ENCODE measurements around the gene ANO1.
"Not testable (repeated sequence)": the region's sequence is repeated elsewhere in the genome, so short reads cannot be mapped to it uniquely, and the experiment has no call there.

The ANO1 gene

GRCh38 chr11:70078095-70078780 is at the start of gene ANO1:
ANO1 (plus strand) TSS chr11:70078317; CDS start chr11:70078607, 290 bp downstream.
- no peak for DNase-seq

GRCh38 chr11:70029115-70029860 is 48.8 kb upstream of the ANO1 start:
- no peak for DNase-seq

DNA sequence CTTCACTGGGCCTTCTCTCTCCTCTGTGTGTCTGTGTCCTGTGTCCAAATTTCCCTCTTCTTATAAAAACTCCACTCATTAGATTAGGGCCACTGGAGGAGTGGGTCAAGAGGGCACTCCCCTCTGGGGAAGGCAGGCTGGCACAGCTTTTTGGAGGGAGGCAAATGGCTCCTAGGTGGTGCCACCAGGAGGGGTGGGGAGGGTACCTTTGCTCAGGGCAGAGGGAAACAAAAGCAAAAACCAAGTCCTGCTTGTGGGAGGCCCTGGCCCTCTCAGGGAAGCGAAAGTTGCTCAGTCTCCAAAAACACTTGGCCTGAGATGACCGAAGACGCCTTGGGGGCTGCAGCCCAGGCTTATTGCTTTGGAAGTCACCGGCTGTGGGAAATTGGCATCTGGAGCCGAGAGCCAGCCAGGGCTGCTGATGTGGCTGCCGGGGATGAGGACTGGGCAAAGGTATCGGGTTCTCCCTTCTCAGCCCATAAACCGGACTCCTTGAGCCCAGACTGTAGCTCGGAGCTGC is 48.2 kb upstream of the ANO1 start:
- no peak for DNase-seq

- DNase-seq, result no peak
Observed at GRCh38 chr11:70030412-70030811, 47.7 kb upstream of the ANO1 start.

DNA sequence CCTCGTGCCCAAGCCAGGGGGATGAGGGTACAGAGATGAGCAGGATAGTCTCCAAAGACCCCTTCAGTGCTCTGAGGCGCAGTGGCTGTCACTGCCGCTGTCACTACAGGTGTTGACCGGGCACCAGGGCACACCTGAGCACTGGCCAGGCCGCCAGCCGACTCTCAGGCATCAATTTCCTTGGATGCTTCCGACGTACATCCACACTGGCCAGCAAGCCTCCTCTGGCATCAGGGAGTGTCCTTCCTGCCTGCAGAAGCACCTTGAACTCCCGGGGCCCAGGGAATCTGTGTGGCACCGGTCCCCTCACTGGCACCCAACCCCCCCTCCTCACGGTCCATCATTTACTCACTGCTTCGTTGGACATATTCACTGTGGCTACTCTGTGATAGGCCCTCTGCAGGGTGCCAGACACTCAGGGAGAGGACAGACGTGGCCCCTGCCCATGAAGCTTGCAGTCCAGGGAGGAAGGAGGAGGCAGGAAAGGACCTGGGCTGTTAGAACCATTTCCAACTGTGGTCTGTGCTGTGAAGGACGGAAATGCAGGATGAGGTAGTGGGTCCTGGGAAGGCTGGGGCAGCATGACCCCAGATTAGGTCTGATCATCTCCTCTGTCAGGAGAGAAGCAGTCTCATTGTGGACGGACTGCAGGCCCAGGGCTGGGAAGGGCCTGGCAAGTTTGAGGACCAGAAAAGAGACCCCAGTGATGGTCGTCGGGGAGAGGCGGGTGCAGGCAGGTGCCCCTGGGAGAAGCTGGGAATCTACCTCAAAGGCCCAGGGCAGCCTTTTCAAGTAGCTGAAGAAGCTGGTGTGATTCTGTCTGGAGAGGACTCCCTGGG is 46.3 kb upstream of the ANO1 start:
- DNase-seq, result no peak

- DNase-seq, result no peak
Observed at GRCh38 chr11:70032470-70032795, 45.7 kb upstream of the ANO1 start.

DNA sequence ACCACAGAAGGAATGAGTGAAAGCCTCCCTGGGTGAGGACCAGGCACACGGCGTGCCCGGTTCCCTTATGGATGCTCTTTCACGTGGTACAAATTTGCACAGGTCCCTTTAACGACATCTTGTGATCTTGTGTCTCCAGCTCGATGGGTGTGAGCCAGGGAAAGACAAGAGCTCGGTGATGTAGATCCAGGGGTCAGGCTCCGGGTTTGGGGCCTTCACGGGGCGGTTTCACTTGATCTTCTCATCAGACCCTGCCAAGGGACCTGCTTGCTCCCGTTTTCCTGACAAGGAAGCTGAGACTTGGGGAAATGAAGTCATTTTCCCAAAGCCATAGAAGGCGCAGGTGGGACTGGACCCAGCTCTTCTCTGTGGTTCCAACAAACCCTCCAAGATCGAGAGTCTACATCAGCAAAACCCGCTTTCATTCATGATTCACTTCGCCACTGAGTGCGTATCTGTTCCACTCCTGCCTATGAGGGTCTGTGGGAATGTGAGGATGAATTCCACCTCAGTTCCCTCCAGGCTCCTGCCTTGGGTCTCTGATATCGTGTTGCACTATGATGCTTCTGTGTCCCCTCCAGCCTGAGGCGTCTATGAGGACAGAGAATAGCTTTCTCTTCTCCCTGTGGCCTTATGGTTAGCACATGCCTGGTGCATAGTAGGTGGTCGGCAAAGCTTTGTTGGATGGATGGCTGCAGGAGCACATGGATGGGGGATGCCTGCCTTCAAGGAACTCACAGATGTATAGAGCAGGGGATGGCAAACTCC is 45.0 kb upstream of the ANO1 start:
- no peak for DNase-seq

DNA sequence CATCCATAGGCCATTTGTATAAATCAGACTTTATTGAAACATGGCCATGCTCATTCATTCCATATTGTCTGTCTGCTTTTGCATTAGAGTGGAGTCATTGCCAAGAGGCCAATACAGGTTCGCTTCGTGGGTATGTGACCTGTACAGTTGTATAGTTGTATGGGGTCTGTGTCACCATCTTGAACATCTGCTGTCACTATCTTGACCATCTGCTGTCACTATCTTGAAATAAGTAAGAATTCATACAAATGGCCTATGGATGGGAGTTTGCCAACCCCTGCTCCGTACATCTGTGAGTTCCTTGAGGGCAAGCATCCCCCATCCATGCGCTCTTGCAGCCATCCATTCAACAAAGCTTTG is 44.4 kb upstream of the ANO1 start:
- DNase-seq, result no peak

- DNase-seq, result no peak
Observed at GRCh38 chr11:70034740-70035365, 43.3 kb upstream of the ANO1 start.

DNA sequence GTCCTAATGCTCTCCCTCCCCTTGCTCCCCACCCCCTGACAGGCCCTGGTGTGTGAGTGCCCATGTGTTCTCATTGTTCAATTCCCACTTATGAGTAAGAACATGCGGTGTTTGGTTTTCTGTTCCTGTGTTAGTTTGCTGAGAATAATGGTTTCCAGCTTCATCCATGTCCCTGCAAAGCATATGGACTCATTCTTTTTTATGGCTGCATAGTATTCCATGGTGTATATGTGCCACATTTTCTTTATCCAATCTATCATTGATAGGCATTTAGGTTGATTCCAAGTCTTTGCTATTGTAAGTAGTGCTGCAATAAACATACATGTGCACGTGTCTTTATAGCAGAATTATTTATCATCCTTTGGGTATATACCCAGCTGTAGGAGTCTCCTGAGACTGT is 42.5 kb upstream of the ANO1 start:
- not testable (repeated sequence) for DNase-seq

GRCh38 chr11:70036971-70037882 is 40.9 kb upstream of the ANO1 start:
- no peak for DNase-seq

GRCh38 chr11:70038034-70038834 is 39.9 kb upstream of the ANO1 start:
- no peak for DNase-seq

DNA sequence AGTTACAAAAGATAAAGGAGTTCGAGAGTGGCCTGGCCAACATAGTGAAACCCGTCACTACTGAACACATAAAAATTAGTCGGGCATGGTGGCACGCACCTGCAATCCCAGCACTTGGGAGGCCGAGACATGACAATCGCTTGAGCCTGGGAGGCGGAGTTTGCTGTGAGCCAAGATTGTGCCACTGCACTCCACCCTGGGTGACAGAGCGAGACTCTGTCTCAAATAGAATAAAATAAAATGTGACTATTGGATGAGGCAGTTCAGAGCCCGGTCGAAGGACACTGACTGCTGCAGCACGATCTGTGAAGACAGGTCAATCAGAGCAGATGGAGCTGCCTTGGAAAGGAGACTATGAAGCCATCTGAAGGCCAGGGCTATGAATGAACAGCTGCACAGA is 37.7 kb upstream of the ANO1 start:
- no peak for DNase-seq

GRCh38 chr11:70040869-70041501 is 37.1 kb upstream of the ANO1 start:
- DNase-seq, result no peak

GRCh38 chr11:70043482-70043881 is 34.6 kb upstream of the ANO1 start:
- DNase-seq, result no peak

DNA sequence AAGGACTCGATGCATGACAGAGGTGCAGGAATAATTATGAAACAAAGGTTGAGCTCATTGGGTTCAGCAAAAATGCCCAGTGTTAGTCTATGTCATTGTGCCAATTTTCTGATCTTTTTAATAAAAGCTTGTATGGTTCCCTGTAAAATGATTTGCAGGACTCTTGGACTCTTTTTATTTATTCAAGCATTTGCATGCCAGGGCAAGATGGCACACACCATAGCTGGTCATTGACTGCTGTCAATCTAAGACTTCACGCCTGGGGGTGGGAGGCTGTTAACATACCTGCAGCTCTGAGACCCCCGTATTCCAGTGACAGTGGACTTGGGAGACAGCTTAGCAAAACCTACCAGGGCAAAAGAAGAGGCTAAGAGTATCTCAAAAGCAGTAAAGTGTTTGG is 32.0 kb upstream of the ANO1 start:
- DNase-seq, result no peak

- DNase-seq, result no peak
Observed at GRCh38 chr11:70048279-70049024, 29.7 kb upstream of the ANO1 start.

DNA sequence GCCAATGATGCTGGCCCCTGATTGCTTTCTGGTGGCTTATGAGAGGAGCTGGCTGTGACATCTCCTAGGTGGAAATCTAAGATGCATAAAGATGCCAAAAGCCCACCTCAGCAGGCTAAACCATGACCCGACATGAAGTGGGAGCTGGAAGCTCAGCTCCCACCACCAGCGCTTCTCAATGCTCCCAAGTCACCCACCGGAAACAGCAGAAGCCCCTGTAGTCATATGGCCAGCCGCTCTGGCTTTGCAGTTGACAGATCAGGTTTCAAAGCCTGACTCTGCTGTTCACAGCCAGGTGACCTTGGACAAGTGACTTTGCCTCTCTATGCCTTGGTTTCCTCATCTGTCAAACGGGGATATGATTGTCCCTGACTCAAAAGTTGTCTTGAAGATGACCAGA is 29.1 kb upstream of the ANO1 start:
- no peak for DNase-seq

DNA sequence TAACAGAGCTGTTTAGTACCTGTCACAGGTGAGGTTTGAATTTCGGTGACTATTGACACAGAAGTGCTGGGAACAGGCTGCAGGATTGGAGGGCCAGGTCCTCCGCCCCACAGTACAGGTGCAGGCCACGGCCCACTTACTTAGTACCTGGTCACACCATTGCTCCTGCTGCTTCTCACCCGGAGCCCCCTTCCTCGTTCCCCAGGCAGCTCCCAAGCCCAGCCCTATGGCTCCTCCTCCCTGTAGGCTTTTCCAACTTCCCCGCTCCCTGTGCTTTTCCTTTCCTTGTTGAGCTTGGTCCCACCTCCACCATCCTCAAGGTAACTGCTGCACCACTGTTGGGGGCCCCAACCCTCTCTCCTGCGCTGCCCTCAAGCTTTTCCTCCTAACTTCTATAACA is 27.9 kb upstream of the ANO1 start:
- DNase-seq, result no peak
